HL-60 (cell line): Measurements from ENCODE around the gene CD38.

Source experiments
- CTCF ChIP-seq: IDR thresholded peaks from one replicate; pipeline ENCODE4 v1.5.1; 2011; ENCODE audit warnings: low read length, control low read depth, inconsistent platforms; ENCODE audit not compliant: insufficient read depth
- POLR2AphosphoS5 ChIP-seq: IDR thresholded peaks from 2 replicates; pipeline ENCODE4 v1.6.1; 2012; ENCODE audit warnings: low read depth

GRCh38 chr4:15794426-15794825 lies 16.3 kb downstream of the CD38 start:
- no peak for TF ChIP-seq CTCF
- TF ChIP-seq POLR2AphosphoS5, result no peak
